ENCODE data around the gene RAB31.

The RAB31 gene

GRCh38 chr18:9694174-9694573, 13.9 kb upstream of the RAB31 start:
- no peak for DNase-seq

GRCh38 chr18:9694952-9695495, 13.1 kb upstream of the RAB31 start:
- no peak for DNase-seq

- DNase-seq: no peak
Observed at GRCh38 chr18:9695605-9696004, 12.5 kb upstream of the RAB31 start.

- no peak for DNase-seq
Observed at GRCh38 chr18:9696112-9696511, 12.0 kb upstream of the RAB31 start.

GRCh38 chr18:9696701-9697100, 11.4 kb upstream of the RAB31 start:
- DNase-seq: no peak

- no peak for DNase-seq
Observed at GRCh38 chr18:9697121-9697520, 11.0 kb upstream of the RAB31 start.

- no peak for DNase-seq
Observed at GRCh38 chr18:9698497-9698896, 9.6 kb upstream of the RAB31 start.

GRCh38 chr18:9700261-9700796, 7.8 kb upstream of the RAB31 start:
- DNase-seq: no peak

GRCh38 chr18:9701609-9702349, 6.3 kb upstream of the RAB31 start:
- no peak for DNase-seq

GRCh38 chr18:9704233-9705118, 3.6 kb upstream of the RAB31 start:
- DNase-seq: no peak

GRCh38 chr18:9705183-9705829, 2.8 kb upstream of the RAB31 start:
- DNase-seq: no peak

- no peak for DNase-seq
Observed at GRCh38 chr18:9706081-9706935, 1.8 kb upstream of the RAB31 start.

- no peak for DNase-seq
Observed at GRCh38 chr18:9707381-9708056, 582 bp upstream of the RAB31 start.

- DNase-seq: no peak
Observed at GRCh38 chr18:9708434-9709303, 568 bp downstream of the RAB31 start.

- DNase-seq: no peak
Observed at GRCh38 chr18:9709304-9709877, 1.3 kb downstream of the RAB31 start.

GRCh38 chr18:9710037-9710436, 1.9 kb downstream of the RAB31 start:
- DNase-seq: no peak

GRCh38 chr18:9711361-9712129, 3.4 kb downstream of the RAB31 start:
- DNase-seq: peak; percentile 19

- no peak for DNase-seq
Observed at GRCh38 chr18:9712130-9712577, 4.1 kb downstream of the RAB31 start.

GRCh38 chr18:9712611-9713010, 4.5 kb downstream of the RAB31 start:
- DNase-seq: no peak
